Ascending aorta (tissue), 2 donors: ENCODE data around the gene NTM. TPM values are rescaled to one million over a fixed set of nuclear protein-coding genes. Genes with fewer than 3 reads are reported as not detected.

ENCODE experiments used
- DNase-seq, 2 donors: peaks; one replicate each; pipeline ENCODE4 v3.0.0-alpha.2; 2019; ENCODE audit warnings: low spot score in 2 of 2
- H3K27ac ChIP-seq, 2 donors: fragments of 200-600 bp; sonication (generic); one replicate each; pipeline ENCODE4 v1.5.1; 2016 to 2017; ENCODE audit warnings: mild to moderate bottlenecking in 1 of 2
- H3K27me3 ChIP-seq: fragments of 200-600 bp; sonication (generic); one replicate; pipeline ENCODE4 v1.5.1; 2017
- H3K36me3 ChIP-seq, 2 donors: fragments of 200-600 bp; sonication (generic); one replicate each; pipeline ENCODE4 v1.5.1; 2016
- H3K4me1 ChIP-seq, 2 donors: fragments of 200-600 bp; sonication (generic); one replicate each; pipeline ENCODE4 v1.5.1; 2016 to 2017; ENCODE audit warnings: mild to moderate bottlenecking in 1 of 2
- H3K4me3 ChIP-seq, 2 donors: fragments of 200-600 bp; sonication (generic); one replicate each; pipeline ENCODE4 v1.5.1; 2016 to 2017; ENCODE audit warnings: mild to moderate bottlenecking in 1 of 2
- H3K9me3 ChIP-seq, 2 donors: fragments of 200-600 bp; sonication (generic); one replicate each; pipeline ENCODE4 v1.5.1; 2016
- intact Hi-C: fragments of 100-400 bp; cut with DNase I; formaldehyde crosslinking; loops from one replicate; pipeline ENCODE4 v1.15.1; 2023
- total RNA-seq: library from RNA; depleted of rRNA; stranded (reverse); fragments of >200 nt; gene quantifications from one replicate; pipeline ENCODE4 v1.1.0, GENCODE V29; 2016
- TF ChIP-seq, protein P1 (sequence below), 3 experiments: fragments of 200-600 bp in 2 of 3; fragments of 450-650 bp in 1 of 3; sonication (generic) in 2 of 3; IDR thresholded peaks; one replicate each; pipeline ENCODE4 v1.5.1; 2016 to 2019; ENCODE audit warnings: antibody characterized with exemption in 3 of 3, mild to moderate bottlenecking in 1 of 3, moderate library complexity in 1 of 3

The NTM gene
- total RNA-seq, 1 donor from 2014 or later, result not detected

DNA sequence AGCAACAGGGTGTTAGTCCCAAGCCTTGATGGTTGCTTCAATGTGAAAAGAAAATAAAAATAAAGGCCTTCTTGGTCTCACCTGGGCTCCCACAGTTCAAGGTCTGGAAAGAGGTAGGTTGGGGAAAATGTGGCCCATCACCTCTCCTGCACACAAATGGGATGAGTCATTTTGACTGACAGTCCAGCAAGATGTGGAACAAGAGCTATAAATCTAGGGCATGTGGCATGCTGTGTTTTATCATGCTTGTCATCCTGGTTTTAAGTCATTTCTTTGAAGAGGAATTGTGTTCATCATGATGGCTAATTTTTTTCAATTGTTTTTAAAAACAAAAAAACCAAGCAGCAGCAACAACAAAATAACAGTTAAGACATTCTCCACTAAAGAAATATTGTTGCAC lies 503.7 kb downstream of the NTM start:
- intact Hi-C loops, result no loop called here
- Histone ChIP-seq H3K4me3 (no peak overlapping the region), H3K27ac (no peak overlapping the region), H3K36me3 (no peaks in the 10 kb centered on the region), H3K4me1 (no peaks in the 10 kb centered on the region), H3K27me3 (no peaks in the 10 kb centered on the region), H3K9me3 (no peaks in the 10 kb centered on the region)
- DNase-seq, result no peak
- TF ChIP-seq, protein P1, sequence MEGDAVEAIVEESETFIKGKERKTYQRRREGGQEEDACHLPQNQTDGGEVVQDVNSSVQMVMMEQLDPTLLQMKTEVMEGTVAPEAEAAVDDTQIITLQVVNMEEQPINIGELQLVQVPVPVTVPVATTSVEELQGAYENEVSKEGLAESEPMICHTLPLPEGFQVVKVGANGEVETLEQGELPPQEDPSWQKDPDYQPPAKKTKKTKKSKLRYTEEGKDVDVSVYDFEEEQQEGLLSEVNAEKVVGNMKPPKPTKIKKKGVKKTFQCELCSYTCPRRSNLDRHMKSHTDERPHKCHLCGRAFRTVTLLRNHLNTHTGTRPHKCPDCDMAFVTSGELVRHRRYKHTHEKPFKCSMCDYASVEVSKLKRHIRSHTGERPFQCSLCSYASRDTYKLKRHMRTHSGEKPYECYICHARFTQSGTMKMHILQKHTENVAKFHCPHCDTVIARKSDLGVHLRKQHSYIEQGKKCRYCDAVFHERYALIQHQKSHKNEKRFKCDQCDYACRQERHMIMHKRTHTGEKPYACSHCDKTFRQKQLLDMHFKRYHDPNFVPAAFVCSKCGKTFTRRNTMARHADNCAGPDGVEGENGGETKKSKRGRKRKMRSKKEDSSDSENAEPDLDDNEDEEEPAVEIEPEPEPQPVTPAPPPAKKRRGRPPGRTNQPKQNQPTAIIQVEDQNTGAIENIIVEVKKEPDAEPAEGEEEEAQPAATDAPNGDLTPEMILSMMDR (IDR thresholded peaks at IDR 0.05), result no peak

DNA sequence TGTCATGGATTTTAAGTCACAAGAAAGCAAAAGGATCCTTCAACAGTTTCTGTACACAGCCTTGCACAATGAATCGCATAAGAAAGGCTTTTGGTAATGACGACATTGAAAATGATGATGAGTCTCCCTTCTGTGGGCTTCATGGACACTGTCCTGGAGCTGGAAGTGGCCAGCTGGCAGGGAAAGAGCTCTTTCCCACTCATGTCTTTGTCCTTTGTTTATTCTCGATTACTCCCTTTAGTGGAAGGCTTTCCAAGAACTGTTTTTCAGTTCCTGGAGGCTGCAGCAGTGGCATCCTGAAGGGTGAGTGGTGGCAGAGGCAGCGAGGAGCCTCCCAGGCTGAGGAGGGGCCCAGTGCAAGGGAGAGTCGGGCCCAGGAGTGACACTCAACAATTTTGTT lies 505.2 kb downstream of the NTM start:
- intact Hi-C loops, result no loop called here
- Histone ChIP-seq H3K27ac (no peak overlapping the region), H3K27me3 (no peaks in the 10 kb centered on the region)

GRCh38 chr11:131877246-131877942 lies 507.0 kb downstream of the NTM start:
- Histone ChIP-seq H3K4me3 (no peak overlapping the region), H3K27ac (no peak overlapping the region), H3K36me3 (no peaks in the 10 kb centered on the region), H3K27me3 (no peaks in the 10 kb centered on the region), H3K9me3 (no peaks in the 10 kb centered on the region), H3K4me1 (no peaks in the 10 kb centered on the region)
- no peak for DNase-seq
- intact Hi-C loops, result no loop called here
- TF ChIP-seq, protein P1 (IDR thresholded peaks at IDR 0.05), result no peak

More for the DNA sequence above, 505.2 kb downstream of the NTM start:
- DNase-seq, result no peak
- H3K9me3 ChIP-seq, result no peaks in the 10 kb centered on the region
- TF ChIP-seq, protein P1 (IDR thresholded peaks at IDR 0.05), result no peak
- no peaks in the 10 kb centered on the region for H3K4me1 ChIP-seq
- no peaks in the 10 kb centered on the region for H3K36me3 ChIP-seq
- no peak overlapping the region for H3K4me3 ChIP-seq

GRCh38 chr11:131880316-131880715 lies 509.9 kb downstream of the NTM start:
- no peaks in the 10 kb centered on the region for H3K9me3 ChIP-seq
- H3K36me3 ChIP-seq, result no peaks in the 10 kb centered on the region
- TF ChIP-seq, protein P1 (IDR thresholded peaks at IDR 0.05), result no peak
- H3K4me1 ChIP-seq, result no peaks in the 10 kb centered on the region
- H3K4me3 ChIP-seq, result no peak overlapping the region
- DNase-seq, result no peak
- no peak overlapping the region for H3K27ac ChIP-seq
- H3K27me3 ChIP-seq, result no peaks in the 10 kb centered on the region
- intact Hi-C loops, result no loop called here

- intact Hi-C loops, result no loop called here
- Histone ChIP-seq H3K4me3 (no peak overlapping the region), H3K4me1 (no peaks in the 10 kb centered on the region), H3K27me3 (no peaks in the 10 kb centered on the region), H3K36me3 (no peaks in the 10 kb centered on the region), H3K9me3 (no peaks in the 10 kb centered on the region), H3K27ac (no peak overlapping the region)
- no peak for DNase-seq
- TF ChIP-seq, protein P1 (IDR thresholded peaks at IDR 0.05), result no peak
Measured at GRCh38 chr11:131880976-131881375, 510.6 kb downstream of the NTM start.

- DNase-seq, result no peak
- H3K4me1 ChIP-seq, result no peaks in the 10 kb centered on the region
- H3K27ac ChIP-seq, result no peak overlapping the region
- intact Hi-C loops, result no loop called here
- no peaks in the 10 kb centered on the region for H3K9me3 ChIP-seq
- no peaks in the 10 kb centered on the region for H3K36me3 ChIP-seq
- no peak overlapping the region for H3K4me3 ChIP-seq
- H3K27me3 ChIP-seq, result no peaks in the 10 kb centered on the region
- TF ChIP-seq, protein P1 (IDR thresholded peaks at IDR 0.05), result no peak
Measured at GRCh38 chr11:131883332-131883731, 512.9 kb downstream of the NTM start.
